H1 (cell line): ENCODE measurements around the gene SPATA6L. TPM values are rescaled to one million over a fixed set of nuclear protein-coding genes. Genes with fewer than 3 reads are reported as not detected.

ENCODE experiments used
- CTCF ChIA-PET: fragments of 300-600 bp; sonication (Branson Sonifier 250); formaldehyde crosslinking; loops from one replicate; lab custom pipeline; 2021; ENCODE audit not compliant: partially characterized antibody; lab: Charles Lee
- POLR2A ChIA-PET: fragments of 300-600 bp; sonication (Branson Sonifier 250); formaldehyde crosslinking; loops from one replicate; lab custom pipeline; 2021; ENCODE audit warnings: inconsistent platforms; ENCODE audit not compliant: partially characterized antibody; lab: Charles Lee
- DNase-seq, 2 experiments: peaks; one replicate each; pipeline versions ENCODE4 v3.0.0 to v3.0.0-alpha.2; 2010 to 2022; ENCODE audit warnings: low spot score in 2 of 2, low read depth in 1 of 2, mixed read lengths in 1 of 2
- FAIRE-seq: peaks from 2 replicates; lab custom pipeline; 2011; peaks lifted over from hg19 to GRCh38; lab: Jason Lieb, UNC
- H2AFZ ChIP-seq: 2 replicates; pipeline ENCODE4 v1.8.1; 2012; ENCODE audit warnings: low read length, inconsistent platforms
- H2AK5ac ChIP-seq: 2 replicates; pipeline ENCODE4 v1.6.1; 2013; ENCODE audit warnings: low read depth, low read length
- H2BK120ac ChIP-seq: replicated peaks from 2 replicates; pipeline ENCODE3; 2013; ENCODE audit warnings: low read depth, low read length, inconsistent platforms
- H2BK12ac ChIP-seq: 2 replicates; pipeline ENCODE4 v1.6.1; 2013; ENCODE audit warnings: low read depth, low read length
- H2BK15ac ChIP-seq: 2 replicates; pipeline ENCODE4 v1.6.1; 2013; ENCODE audit warnings: low read length
- H2BK20ac ChIP-seq: 2 replicates; pipeline ENCODE4 v1.6.1; 2013; ENCODE audit warnings: low read length
- H2BK5ac ChIP-seq: 2 replicates; pipeline ENCODE4 v1.6.1; 2013; ENCODE audit warnings: low read depth, low read length
- H3K14ac ChIP-seq: 2 replicates; pipeline ENCODE4 v1.6.1; 2013; ENCODE audit warnings: inconsistent platforms; ENCODE audit not compliant: insufficient read length
- H3K18ac ChIP-seq: 2 replicates; pipeline ENCODE4 v1.6.1; 2013; ENCODE audit warnings: low read length; ENCODE audit errors: extremely low read depth
- H3K23ac ChIP-seq: 2 replicates; pipeline ENCODE4 v1.6.1; 2013; ENCODE audit warnings: inconsistent platforms; ENCODE audit not compliant: insufficient read length
- H3K23me2 ChIP-seq: 2 replicates; pipeline ENCODE4 v1.6.1; 2013; ENCODE audit warnings: low read depth, low read length
- H3K27ac ChIP-seq: 2 replicates; pipeline ENCODE4 v1.6.1; 2011; ENCODE audit warnings: low read depth, low read length, inconsistent platforms
- H3K27me3 ChIP-seq, 4 experiments: replicated peaks in 1 of 4; 1 replicate in 1 of 4; 2 replicates in 3 of 4; pipeline versions ENCODE4 v1.6.1 to v1.8.1; 2011 to 2013; ENCODE audit warnings: low read length in 3 of 4, mild to moderate bottlenecking in 3 of 4, inconsistent platforms in 2 of 4, mixed read lengths in 2 of 4, moderate library complexity in 1 of 4; ENCODE audit not compliant: control insufficient read depth in 3 of 4, insufficient read depth in 3 of 4; ENCODE audit errors: extremely low read depth in 1 of 4
- H3K36me3 ChIP-seq, 4 experiments: 2 replicates each; pipeline versions ENCODE4 v1.6.1 to v1.8.1; 2011 to 2013; ENCODE audit warnings: mild to moderate bottlenecking in 4 of 4, low read length in 3 of 4, moderate library complexity in 2 of 4, control low read depth in 1 of 4, inconsistent platforms in 1 of 4; ENCODE audit not compliant: insufficient read depth in 4 of 4, control insufficient read depth in 2 of 4
- H3K4ac ChIP-seq: replicated peaks from 2 replicates; pipeline ENCODE3; 2013; ENCODE audit warnings: low read length, low read depth, mixed read lengths, inconsistent platforms; ENCODE audit not compliant: insufficient read length
- H3K4me1 ChIP-seq, 4 experiments: replicated peaks in 1 of 4; 1 replicate in 1 of 4; 2 replicates in 3 of 4; pipeline versions ENCODE4 v1.6.1 to v1.8.1; 2011 to 2013; ENCODE audit warnings: low read length in 3 of 4, inconsistent platforms in 2 of 4, mixed read lengths in 1 of 4; ENCODE audit not compliant: insufficient read depth in 4 of 4, control insufficient read depth in 3 of 4
- H3K4me2 ChIP-seq, 2 experiments: 2 replicates each; pipeline versions ENCODE4 v1.6.1 to v1.8.1; 2011 to 2013; ENCODE audit warnings: low read depth in 2 of 2, low read length in 2 of 2, control low read depth in 1 of 2, inconsistent platforms in 1 of 2, mild to moderate bottlenecking in 1 of 2; ENCODE audit not compliant: insufficient read depth in 1 of 2
- H3K4me3 ChIP-seq, 4 experiments: fragments of 200-600, 300-600 bp in 1 of 4; sonication (generic), shearing (Covaris generic), sonication (Bioruptor Twin) in 1 of 4; 2 replicates each; pipeline versions ENCODE4 v1.5.1 to v1.8.1; 2011 to 2016; ENCODE audit warnings: low read length in 4 of 4, low read depth in 3 of 4, control low read depth in 2 of 4, inconsistent platforms in 2 of 4, mild to moderate bottlenecking in 2 of 4, mixed read lengths in 1 of 4, moderate library complexity in 1 of 4; ENCODE audit not compliant: insufficient read depth in 2 of 4; ENCODE audit errors: extremely low read depth in 1 of 4
- H3K56ac ChIP-seq: replicated peaks from 2 replicates; pipeline ENCODE3; 2013; ENCODE audit warnings: low read depth, mild to moderate bottlenecking, mixed read lengths, low read length, inconsistent platforms; ENCODE audit not compliant: insufficient read length
- H3K79me1 ChIP-seq: 2 replicates; pipeline ENCODE4 v1.6.1; 2013; ENCODE audit warnings: low read depth, low read length, control low read depth
- H3K79me2 ChIP-seq, 2 experiments: 2 replicates each; pipeline versions ENCODE4 v1.6.1 to v1.8.1; 2012 to 2013; ENCODE audit warnings: low read length in 2 of 2, mild to moderate bottlenecking in 2 of 2, inconsistent platforms in 1 of 2; ENCODE audit not compliant: insufficient read depth in 2 of 2, control insufficient read depth in 1 of 2
- H3K9ac ChIP-seq, 4 experiments: replicated peaks in 1 of 4; 1 replicate in 1 of 4; 2 replicates in 3 of 4; pipeline versions ENCODE4 v1.6.1 to v1.8.1; 2011 to 2013; ENCODE audit warnings: low read depth in 3 of 4, low read length in 3 of 4, control low read depth in 2 of 4, mild to moderate bottlenecking in 2 of 4, moderate library complexity in 2 of 4, inconsistent platforms in 1 of 4; ENCODE audit errors: extremely low read depth in 1 of 4
- H3K9me3 ChIP-seq, 2 experiments: 2 replicates each; pipeline versions ENCODE4 v1.6.1 to v1.8.1; 2012 to 2013; ENCODE audit warnings: mild to moderate bottlenecking in 2 of 2, moderate library complexity in 2 of 2, control low read depth in 1 of 2, inconsistent platforms in 1 of 2, low read depth in 1 of 2, low read length in 1 of 2, mixed read lengths in 1 of 2; ENCODE audit not compliant: insufficient read depth in 2 of 2
- H4K20me1 ChIP-seq, 2 experiments: replicated peaks in 1 of 2; 2 replicates each; pipeline versions ENCODE3 to v1.8.1; 2011 to 2013; ENCODE audit warnings: inconsistent platforms in 2 of 2, low read length in 2 of 2, mild to moderate bottlenecking in 1 of 2; ENCODE audit not compliant: insufficient read depth in 2 of 2, control insufficient read depth in 1 of 2
- H4K5ac ChIP-seq: 2 replicates; pipeline ENCODE4 v1.6.1; 2013; ENCODE audit warnings: low read length, low read depth, mixed read lengths, inconsistent platforms; ENCODE audit not compliant: insufficient read length
- H4K8ac ChIP-seq: 2 replicates; pipeline ENCODE4 v1.8.0; 2013; ENCODE audit warnings: mild to moderate bottlenecking, moderate library complexity, low read length, inconsistent platforms; ENCODE audit not compliant: insufficient read depth; ENCODE audit errors: extremely low read depth
- H4K91ac ChIP-seq: replicated peaks from 2 replicates; pipeline ENCODE3; 2013; ENCODE audit warnings: low read length, mixed read lengths, inconsistent platforms; ENCODE audit not compliant: insufficient read length
- BACH1 ChIP-seq: IDR thresholded peaks from 2 replicates; pipeline ENCODE4 v1.6.1; 2012; ENCODE audit warnings: low read length, improper control_type of control experiment
- CHD1 ChIP-seq: IDR thresholded peaks from 2 replicates; pipeline ENCODE4 v1.6.1; 2012; ENCODE audit warnings: low read depth, low read length, improper control_type of control experiment
- GABPA ChIP-seq: IDR thresholded peaks from 2 replicates; pipeline ENCODE4 v1.6.1; 2011; ENCODE audit warnings: mild to moderate bottlenecking, low read length, moderate library complexity, borderline replicate concordance; ENCODE audit not compliant: insufficient read depth
- MAFK ChIP-seq: IDR thresholded peaks from 2 replicates; pipeline ENCODE4 v1.6.1; 2012; ENCODE audit warnings: low read depth, mild to moderate bottlenecking, improper control_type of control experiment, low read length
- RAD21 ChIP-seq, 2 experiments: IDR thresholded peaks in 1 of 2; conservative IDR thresholded peaks in 1 of 2; 2 replicates each; pipeline ENCODE4 v1.6.1; 2011; ENCODE audit warnings: low read depth in 2 of 2, low read length in 2 of 2, improper control_type of control experiment in 1 of 2, inconsistent platforms in 1 of 2, mild to moderate bottlenecking in 1 of 2, moderate library complexity in 1 of 2
- SP2 ChIP-seq: IDR thresholded peaks from 2 replicates; pipeline ENCODE4 v1.6.1; 2012; ENCODE audit warnings: mild to moderate bottlenecking, low read length, inconsistent platforms
- SRF ChIP-seq: IDR thresholded peaks from 2 replicates; pipeline ENCODE4 v1.6.1; 2011; ENCODE audit warnings: mild to moderate bottlenecking, low read depth, low read length, moderate library complexity
- TAF7 ChIP-seq: optimal IDR thresholded peaks from 2 replicates; pipeline ENCODE3; 2011; ENCODE audit warnings: low read depth, mild to moderate bottlenecking, inconsistent platforms, low read length, moderate library complexity, borderline replicate concordance
- WGBS, 2 experiments: shearing (Covaris generic) in 1 of 2; methylation state at CpG; one replicate each; pipeline versions ENCODE4 v1.1.6 to v1.1.7; 2013 to 2015; ENCODE audit warnings: low lambda C conversion rate in 2 of 2, mixed read lengths in 2 of 2, inconsistent platforms in 1 of 2, low coverage in 1 of 2, missing lambda C conversion rate in 1 of 2; ENCODE audit not compliant: insufficient replicate concordance in 2 of 2, insufficient coverage in 1 of 2, insufficient read length in 1 of 2; ENCODE audit errors: extremely low coverage in 1 of 2, missing lambda C conversion rate in 1 of 2; 5-methylcytosine and 5-hydroxymethylcytosine counted together
- polyA plus RNA-seq, 7 experiments: library from polyadenylated mRNA; depleted of rRNA in 3 of 7; stranded (reverse) in 5 of 7; unstranded in 2 of 7; fragments of >200 nt in 5 of 7; fragments of 200-250 nt in 2 of 7; gene quantifications; 1 replicate in 5 of 7; 2 replicates in 1 of 7; 4 replicates in 1 of 7; pipeline versions ENCODE4 v1.2.1 to v1.2.3, GENCODE V29; 2011 to 2013; ENCODE audit warnings: missing spikeins in 2 of 7, mixed read lengths in 2 of 7
- total RNA-seq: library from RNA; stranded (reverse); fragmentation: NEBNext Ultra II Directional; extraction: Animal tissue kit (Norgen Biotek cat#: 25700); gene quantifications from 2 replicates; pipeline ENCODE4 v1.2.1, GENCODE V29; 2021
- TF ChIP-seq, protein P1 (sequence below), 3 experiments: IDR thresholded peaks; 1 replicate in 2 of 3; 2 replicates in 1 of 3; pipeline versions ENCODE4 v1.5.1 to v1.6.1; 2011; ENCODE audit warnings: low read length in 3 of 3, mild to moderate bottlenecking in 3 of 3, inconsistent platforms in 2 of 3, low read depth in 1 of 3, moderate library complexity in 1 of 3; ENCODE audit not compliant: insufficient read depth in 1 of 3; ENCODE audit errors: control extremely low read depth in 1 of 3

The SPATA6L gene
- total and polyA plus RNA-seq, 2 of the 8 experiments (the other 6 are each of a cell fraction or from before 2014, with no cell fraction given): 0.57 to 1.1 TPM

DNA sequence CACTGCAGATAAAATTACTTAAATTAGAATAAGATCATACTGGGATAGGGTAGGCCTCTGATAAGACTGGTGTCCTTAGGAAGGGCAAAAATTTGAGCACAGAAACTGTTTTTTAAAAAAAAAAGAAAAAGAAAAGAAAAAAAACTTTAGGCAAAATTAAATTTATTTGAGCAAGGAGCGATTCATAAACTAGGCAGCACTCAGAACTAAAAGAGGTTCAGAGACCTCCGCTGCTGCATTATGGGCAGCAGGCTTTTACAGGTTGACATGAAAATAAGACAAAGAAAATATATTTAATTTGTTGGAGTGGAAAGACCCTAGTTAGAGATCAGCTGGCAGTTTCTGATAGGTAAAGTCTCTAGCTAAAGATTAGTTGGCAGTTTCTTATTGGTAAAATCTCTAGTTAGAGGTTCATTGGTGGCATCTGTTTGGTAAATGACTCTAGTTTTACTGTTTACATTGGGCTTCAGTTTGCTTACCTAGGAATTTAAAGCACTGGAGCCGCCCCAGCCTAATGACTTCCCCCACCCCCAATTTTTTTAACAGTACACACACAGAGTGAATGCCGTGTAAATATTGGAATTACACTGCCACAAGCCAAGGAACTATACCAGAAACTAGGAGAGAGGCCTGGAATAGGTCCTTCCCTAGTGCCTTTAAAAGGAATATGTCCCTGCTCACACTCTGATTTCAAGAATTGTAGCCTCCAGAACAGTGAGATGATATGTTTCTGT is 8.7 kb downstream of the SPATA6L start:
- H2AK5ac ChIP-seq: no peak overlapping the region
- no peak overlapping the region for H3K56ac ChIP-seq
- no peaks in the 10 kb centered on the region for H3K9me3 ChIP-seq
- H3K23me2 ChIP-seq: peaks cover 4% of the 10 kb centered on the region; the same call in 1 of the 2 replicates
- ChIA-PET CTCF (interaction anchor here (0.5 to 1.2 kb wide), 3 partner anchors 53 to 158 kb away, joined by 3 to 4 read pairs (median 3); no protein-coding TSS in a partner anchor), POLR2A (interaction anchor here (0.7 to 2.1 kb wide), 3 partner anchors 9 to 135 kb away, joined by 3 to 5 read pairs (median 4); partner anchors contain the start of genes RCL1 and SPATA6L)
- no peak overlapping the region for H3K4me2 ChIP-seq
- FAIRE-seq (no peak), DNase-seq (no peak)
- peaks cover under 1% of the 10 kb centered on the region; the same call in 1 of the 2 replicates for H3K79me1 ChIP-seq
- H4K8ac ChIP-seq: no peak overlapping the region
- H2BK5ac ChIP-seq: no peak overlapping the region
- WGBS, 2 experiments: 82% methylated on average over 4 of the region's 4 CpGs; no CpG with 5 or more reads in 1 of the 2 experiments
- H3K79me2 ChIP-seq: no peaks in the 10 kb centered on the region
- H2AFZ ChIP-seq: 0 out of 2 replicates have a peak overlapping the region, but pooled peaks have one; percentile 13
- no peak overlapping the region for H3K27ac ChIP-seq
- no peak overlapping the region for H3K14ac ChIP-seq
- no peak overlapping the region for H3K18ac ChIP-seq
- no peak overlapping the region for H4K5ac ChIP-seq
- H4K91ac ChIP-seq: no peak overlapping the region
- peaks cover 0 to 4% (median 0%) of the 10 kb centered on the region in 4 experiments; a peak in 1 of 7 replicates for H3K4me1 ChIP-seq
- no peak overlapping the region for H2BK15ac ChIP-seq
- H4K20me1 ChIP-seq: no peaks in the 10 kb centered on the region
- no peak overlapping the region for H2BK20ac ChIP-seq
- no peak overlapping the region for H3K23ac ChIP-seq
- H3K4ac ChIP-seq: no peak overlapping the region
- no peaks in the 10 kb centered on the region for H3K27me3 ChIP-seq
- no peak overlapping the region for H2BK120ac ChIP-seq
- no peak overlapping the region for H3K9ac ChIP-seq
- H2BK12ac ChIP-seq: no peak overlapping the region
- H3K4me3 ChIP-seq: no peak overlapping the region
- H3K36me3 ChIP-seq: no peaks in the 10 kb centered on the region
- TF ChIP-seq BACH1 (no peak), RAD21 (IDR thresholded peaks at IDR 0.05 in 1 of 2, conservative IDR thresholded peaks at IDR 0.05 in 1 of 2; ENCODE audit: low read depth in 2 of 2, low read length in 2 of 2) (no peak), SRF (no peak), MAFK (no peak), GABPA (no peak), CHD1 (no peak), TAF7 (no peak), SP2 (no peak)
- TF ChIP-seq, protein P1, sequence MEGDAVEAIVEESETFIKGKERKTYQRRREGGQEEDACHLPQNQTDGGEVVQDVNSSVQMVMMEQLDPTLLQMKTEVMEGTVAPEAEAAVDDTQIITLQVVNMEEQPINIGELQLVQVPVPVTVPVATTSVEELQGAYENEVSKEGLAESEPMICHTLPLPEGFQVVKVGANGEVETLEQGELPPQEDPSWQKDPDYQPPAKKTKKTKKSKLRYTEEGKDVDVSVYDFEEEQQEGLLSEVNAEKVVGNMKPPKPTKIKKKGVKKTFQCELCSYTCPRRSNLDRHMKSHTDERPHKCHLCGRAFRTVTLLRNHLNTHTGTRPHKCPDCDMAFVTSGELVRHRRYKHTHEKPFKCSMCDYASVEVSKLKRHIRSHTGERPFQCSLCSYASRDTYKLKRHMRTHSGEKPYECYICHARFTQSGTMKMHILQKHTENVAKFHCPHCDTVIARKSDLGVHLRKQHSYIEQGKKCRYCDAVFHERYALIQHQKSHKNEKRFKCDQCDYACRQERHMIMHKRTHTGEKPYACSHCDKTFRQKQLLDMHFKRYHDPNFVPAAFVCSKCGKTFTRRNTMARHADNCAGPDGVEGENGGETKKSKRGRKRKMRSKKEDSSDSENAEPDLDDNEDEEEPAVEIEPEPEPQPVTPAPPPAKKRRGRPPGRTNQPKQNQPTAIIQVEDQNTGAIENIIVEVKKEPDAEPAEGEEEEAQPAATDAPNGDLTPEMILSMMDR (IDR thresholded peaks at IDR 0.05; ENCODE audit: control extremely low read depth in 1 of 3, insufficient read depth in 1 of 3, low read depth in 1 of 3, low read length in 3 of 3): no peak
